ENCODE results near the gene COX6A2. TPM values are rescaled to one million over a fixed set of nuclear protein-coding genes. Genes with fewer than 3 reads are reported as not detected.

Gene COX6A2
- total RNA-seq, 2 experiments from 2014 or later = not detected

DNA sequence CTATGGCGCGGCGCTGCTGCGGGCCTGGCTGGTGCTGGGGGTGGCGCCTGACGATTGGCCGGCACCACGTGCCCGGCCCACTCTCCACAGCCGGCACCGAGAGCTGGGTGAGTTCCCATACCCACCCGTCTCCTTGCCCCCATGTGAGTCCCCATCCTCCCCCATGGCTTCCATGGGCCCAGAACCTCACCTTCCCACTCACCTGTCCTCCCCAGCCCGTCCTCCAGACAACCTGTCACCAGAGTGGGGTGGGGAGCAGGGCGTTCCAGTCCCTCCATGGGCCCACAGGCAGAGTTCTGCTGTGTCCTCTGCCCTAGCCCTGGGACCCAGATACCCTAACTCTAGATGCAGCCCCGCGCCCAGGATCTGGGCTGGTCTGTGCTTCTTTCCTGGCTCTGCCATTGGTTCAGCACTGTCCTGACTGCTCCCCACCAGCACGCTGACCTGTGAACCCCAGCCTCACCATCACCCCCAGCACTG is 36.7 kb upstream of the COX6A2 start:
- POLR2A ChIA-PET = no interaction called here

DNA sequence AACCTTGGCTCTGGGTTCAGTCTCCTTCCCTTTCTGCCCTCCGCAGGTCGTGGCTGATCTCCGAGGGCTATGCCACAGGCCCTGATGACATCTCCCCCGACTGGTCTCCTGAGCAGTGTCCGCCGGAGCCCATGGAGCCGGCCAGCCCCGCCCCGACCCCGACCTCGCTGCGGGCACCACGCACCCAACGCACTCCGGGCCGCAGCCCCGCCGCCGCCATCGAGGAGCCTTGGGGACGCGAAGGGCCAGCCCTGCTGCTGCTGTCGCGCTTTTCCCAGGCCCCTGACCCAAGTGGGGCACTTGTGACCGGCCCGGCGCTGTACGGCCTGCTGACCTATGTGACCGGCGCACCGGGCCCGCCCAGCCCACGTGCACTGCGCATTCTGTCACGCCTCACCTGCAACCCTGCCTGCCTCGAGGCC is 36.2 kb upstream of the COX6A2 start:
- CTCF ChIA-PET = no interaction called here

More for the DNA sequence above, 36.7 kb upstream of the COX6A2 start:
- CTCF ChIA-PET = no interaction called here

DNA sequence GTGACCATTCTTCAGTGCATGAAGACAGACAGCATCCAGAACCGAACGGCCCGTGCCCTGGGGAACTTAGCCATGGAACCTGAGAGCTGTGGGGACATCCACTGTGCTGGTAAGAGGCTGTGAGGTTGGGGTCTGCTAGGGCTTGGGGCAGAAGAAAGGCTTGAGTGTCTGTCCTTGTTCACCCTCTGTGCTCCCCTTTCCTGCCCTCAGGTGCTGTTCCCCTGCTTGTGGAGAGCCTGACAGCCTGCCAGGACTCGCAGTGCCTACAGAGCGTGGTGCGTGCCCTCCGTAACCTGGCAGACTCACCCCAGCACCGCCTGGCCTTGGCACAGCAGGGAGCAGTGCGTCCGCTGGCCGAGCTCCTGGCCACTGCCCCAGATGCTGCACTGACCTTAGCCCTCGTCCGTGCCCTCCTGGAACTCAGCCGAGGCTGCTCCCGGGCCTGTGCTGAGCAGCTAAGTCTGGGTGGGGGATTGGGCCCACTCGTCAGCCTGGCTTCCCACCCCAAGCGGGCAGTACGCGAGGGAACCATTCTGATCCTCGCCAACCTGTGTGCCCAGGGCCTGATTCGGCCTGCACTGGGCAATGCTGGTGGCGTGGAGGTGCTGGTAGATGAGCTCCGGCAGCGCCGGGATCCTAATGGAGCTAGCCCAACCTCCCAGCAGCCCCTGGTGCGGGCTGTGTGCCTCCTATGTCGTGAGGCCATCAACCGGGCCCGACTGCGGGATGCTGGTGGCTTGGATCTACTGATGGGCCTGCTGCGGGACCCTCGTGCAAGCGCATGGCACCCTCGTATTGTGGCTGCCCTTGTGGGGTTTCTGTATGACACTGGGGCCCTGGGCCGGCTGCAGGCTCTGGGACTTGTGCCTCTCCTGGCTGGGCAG is 34.0 kb upstream of the COX6A2 start:
- ChIA-PET POLR2A (no interaction called here), CTCF (no interaction called here)

More for the DNA sequence above, 36.2 kb upstream of the COX6A2 start:
- POLR2A ChIA-PET = no interaction called here

DNA sequence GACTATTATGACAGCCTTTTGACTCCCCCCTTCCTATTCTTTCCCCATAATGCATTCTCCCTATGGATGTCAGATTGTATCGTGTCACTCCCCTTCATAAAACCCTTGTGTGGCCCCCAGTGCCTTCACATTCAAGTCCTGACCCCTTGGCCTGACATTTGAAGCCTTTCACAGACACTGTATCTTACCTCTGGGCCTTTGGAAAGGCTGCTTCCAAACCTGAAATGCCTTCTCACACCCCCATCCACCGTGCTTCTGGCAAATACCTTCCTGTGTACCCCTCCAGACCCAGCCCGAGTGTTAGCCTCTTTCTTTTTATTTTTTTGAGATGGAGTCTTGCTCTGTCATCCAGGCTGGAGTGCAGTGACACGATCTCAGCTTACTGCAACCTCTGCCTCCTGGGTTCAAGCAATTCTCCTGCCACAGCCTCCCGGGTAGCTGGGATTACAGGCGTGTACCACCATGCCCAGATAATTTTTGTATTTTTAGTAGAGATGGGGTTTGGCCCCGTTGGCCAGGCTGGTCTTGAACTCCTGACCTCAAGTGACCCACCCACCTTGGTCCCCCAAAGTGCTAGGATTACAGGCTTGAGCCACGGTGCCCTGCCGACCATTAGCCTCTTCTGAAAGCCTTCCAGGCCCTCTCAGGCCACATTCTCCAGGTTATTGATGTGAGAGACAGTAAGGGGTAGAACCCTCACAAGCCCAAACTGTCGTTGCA is 33.2 kb upstream of the COX6A2 start:
- POLR2A ChIA-PET = interaction anchor here (1.1 to 2.7 kb wide), 3 partner anchors 26 to 408 kb away, joined by 3 to 15 read pairs (median 3); no protein-coding TSS in a partner anchor

DNA sequence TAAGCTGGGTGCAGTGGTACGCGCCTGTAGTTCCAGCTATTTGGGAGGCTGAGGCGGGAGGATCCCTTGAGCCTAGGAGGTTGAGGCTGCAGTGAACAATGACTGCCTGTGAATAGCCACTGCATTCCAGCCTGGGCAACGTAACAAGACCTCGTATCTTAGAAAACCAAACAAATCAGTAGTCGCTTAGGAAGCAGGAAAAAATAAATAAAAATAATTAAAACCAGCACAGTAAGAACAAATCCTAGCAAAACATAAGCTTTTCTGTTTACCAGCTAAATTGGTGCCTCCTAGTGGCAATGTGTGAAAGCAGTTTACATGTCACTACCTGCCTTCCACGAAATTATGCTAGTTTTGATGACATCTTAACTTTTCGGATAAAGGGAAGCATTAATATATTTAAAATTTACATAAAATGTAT is 32.4 kb upstream of the COX6A2 start:
- CTCF ChIA-PET = interaction anchor here (0.6 to 2.4 kb wide), 13 partner anchors 9 to 408 kb away, joined by 3 to 11 read pairs (median 3); partner anchors contain the start of genes TGFB1I1 and ZNF843

More for the DNA sequence above, 33.2 kb upstream of the COX6A2 start:
- CTCF ChIA-PET = interaction anchor here (1.1 to 2.4 kb wide), 8 partner anchors 9 to 408 kb away, joined by 3 to 11 read pairs (median 4); partner anchors contain the start of gene TGFB1I1

DNA sequence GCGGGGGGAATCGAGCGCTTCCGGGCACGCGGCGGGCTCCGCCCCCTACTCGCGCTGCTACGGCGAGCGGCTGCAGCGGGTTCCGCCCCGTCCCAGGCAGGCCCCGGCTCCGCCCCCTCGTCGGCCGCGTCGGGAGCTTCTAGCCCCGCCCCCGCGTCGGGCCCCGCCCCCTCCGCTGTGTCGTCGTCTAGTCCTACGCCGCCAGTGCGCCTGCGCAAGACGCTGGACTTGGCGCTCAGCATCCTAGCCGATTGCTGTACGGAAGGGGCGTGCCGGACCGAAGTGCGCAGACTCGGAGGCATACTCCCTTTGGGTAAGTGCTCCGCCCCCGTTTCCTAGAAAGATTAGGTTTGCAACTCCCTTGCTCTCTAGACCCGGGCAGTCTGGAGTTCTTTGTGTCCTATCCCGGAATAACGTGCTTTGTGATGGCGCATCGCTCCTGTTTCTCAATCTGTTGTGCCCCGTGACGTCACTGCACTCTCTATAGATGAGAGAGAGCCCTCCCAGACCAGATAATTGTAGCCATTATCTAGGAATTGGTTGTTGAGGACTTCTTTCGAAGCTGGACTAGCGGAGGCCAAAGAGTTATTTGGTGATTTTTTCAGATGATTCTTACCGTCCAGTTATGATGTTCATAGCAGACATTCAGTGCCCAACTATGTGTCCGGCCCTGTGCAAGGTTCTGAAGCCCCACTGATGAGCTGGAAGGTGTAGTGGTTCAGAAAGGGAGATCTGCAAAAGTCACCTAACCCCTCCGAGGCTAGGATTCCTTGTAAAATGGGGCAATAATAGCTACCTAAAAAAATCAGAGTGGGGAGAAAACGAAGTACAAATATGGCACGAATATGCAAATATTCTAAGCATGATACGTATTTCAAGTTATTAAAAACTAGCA is 31.8 kb upstream of the COX6A2 start:
- ChIA-PET CTCF (interaction anchor here (0.6 to 2.4 kb wide), 18 partner anchors 8 to 409 kb away, joined by 3 to 11 read pairs (median 3); partner anchors contain the start of genes FUS, TGFB1I1 and ZNF843), POLR2A (interaction anchor here (1.0 to 2.8 kb wide), 13 partner anchors 17 to 426 kb away, joined by 3 to 15 read pairs (median 4); partner anchors contain the start of genes FUS, RUSF1, STX4 and ZNF267)

More for the DNA sequence above, 32.4 kb upstream of the COX6A2 start:
- POLR2A ChIA-PET = interaction anchor here (1.0 to 2.8 kb wide), 7 partner anchors 18 to 413 kb away, joined by 3 to 15 read pairs (median 3); partner anchors contain the start of genes ZNF267 and ZNF843

DNA sequence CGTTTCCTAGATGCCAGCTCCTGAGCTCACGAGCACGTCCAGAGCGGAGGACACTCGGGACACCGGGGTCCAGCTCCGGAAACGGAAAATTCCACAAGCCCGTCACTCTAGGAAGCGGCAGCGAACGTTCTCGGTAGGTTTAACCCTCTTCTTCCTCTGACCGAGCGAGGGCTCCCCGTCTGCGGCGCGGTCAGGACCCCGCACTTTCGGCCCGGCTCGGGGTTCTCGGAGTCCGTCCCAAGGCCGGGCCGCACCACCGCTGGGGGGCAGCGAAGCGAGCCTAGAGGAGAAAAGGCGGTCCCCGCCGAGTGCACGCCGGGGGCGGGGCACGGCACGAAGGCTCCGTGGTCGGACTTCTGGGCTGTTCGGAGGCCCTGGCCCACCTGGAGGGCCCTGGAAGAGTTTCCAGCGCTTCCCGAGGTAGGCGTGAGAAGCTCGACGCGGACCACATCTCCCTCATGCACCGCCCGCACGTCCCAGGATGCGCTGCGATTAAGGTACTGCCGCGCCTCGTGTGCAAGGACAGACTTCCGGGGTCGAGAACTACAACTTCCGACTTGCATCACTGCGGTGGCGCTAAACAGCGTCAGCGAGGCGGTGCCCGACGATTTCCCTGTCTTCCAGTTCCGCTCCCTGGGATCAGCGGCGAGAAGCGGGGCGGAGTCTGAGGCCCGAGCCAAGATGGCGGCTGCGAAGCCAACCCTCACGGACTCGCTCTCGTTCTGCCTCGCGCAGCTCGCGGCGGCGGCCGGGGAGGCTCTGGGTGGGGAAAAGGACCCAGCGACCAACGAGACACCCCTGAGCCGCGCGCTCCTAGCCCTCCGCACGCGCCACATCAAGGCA is 30.9 kb upstream of the COX6A2 start, which contains the start of gene ARMC5:
Gene ARMC5, plus strand, starts transcription at position 658 of the 843 bp plus-strand sequence. Its CDS starts 24 bp downstream, at position 682.
- CTCF ChIA-PET = interaction anchor here (0.9 to 2.4 kb wide), 11 partner anchors 12 to 410 kb away, joined by 3 to 19 read pairs (median 3); partner anchors contain the start of genes FUS, TGFB1I1 and ZNF843
- POLR2A ChIA-PET = interaction anchor here (0.6 to 2.8 kb wide), 11 partner anchors 18 to 425 kb away, joined by 3 to 15 read pairs (median 4); partner anchors contain the start of genes FUS, RUSF1, STX4 and ZNF267

DNA sequence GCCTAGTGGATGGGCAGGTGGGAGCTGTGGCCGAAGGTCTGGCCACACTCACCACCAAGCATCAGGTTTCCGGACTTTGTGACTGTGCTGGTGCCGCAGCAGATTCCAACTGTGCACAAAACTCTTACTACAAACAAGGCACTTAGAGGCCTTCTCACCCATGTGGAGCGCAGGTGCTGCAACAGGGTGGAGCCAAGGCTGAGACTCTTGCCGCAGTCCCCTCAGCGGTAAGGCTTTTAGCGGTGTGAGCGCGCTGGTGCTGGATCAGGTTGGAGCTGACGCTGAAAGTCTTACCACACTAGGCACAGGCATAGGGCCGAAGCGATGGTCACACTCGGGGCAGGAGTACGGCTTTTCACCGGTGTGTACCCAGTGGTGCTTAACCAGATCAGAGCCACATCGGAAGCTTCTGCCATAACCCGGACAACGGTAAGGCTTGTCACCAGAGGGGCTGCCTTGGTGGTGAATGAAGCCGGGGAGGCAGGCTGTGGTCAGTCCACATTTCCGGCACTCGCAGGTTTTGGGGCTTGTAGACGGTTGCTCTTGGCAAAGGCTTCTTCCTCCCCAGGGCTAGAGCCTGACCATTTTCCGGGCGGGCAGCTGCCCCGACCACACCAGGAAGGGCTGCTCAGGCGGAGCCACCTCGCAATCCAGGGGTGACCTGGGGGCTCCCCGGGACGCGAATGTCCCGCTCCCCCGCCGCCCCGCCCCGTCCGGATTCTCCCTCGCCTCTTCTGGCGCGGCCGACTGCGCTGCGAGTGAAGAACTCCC is 30.1 kb upstream of the COX6A2 start:
- CTCF ChIA-PET = interaction anchor here (0.6 to 2.1 kb wide), 8 partner anchors 10 to 411 kb away, joined by 3 to 19 read pairs (median 3); partner anchors contain the start of genes FUS and ZNF843
- POLR2A ChIA-PET = interaction anchor here (0.6 to 2.8 kb wide), 8 partner anchors 19 to 416 kb away, joined by 3 to 15 read pairs (median 6); partner anchors contain the start of genes FUS, RUSF1, ZNF267 and ZNF646

DNA sequence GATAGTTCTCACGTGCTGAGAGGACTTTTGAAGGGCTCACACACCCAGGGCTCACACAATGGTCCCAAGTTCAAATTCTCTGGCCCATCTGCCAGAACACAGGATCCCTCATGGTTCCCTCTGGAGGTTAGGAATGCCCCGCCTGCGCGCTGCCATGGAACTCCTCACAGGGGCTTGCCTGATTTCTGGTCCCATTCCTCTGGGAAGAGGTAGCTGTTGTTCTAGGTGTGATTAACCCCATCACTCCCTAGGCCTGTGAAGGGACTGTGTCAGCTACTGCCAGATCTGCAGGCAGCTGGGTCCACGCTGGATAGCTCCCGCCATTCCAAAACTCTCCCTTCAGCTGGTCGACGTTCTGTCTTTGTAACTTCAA is 28.8 kb upstream of the COX6A2 start:
- POLR2A ChIA-PET = no interaction called here
- CTCF ChIA-PET = interaction anchor here (2.1 kb wide), 1 partner anchor 14 kb away, joined by 19 read pairs; the partner anchor contains the start of gene ZNF843

DNA sequence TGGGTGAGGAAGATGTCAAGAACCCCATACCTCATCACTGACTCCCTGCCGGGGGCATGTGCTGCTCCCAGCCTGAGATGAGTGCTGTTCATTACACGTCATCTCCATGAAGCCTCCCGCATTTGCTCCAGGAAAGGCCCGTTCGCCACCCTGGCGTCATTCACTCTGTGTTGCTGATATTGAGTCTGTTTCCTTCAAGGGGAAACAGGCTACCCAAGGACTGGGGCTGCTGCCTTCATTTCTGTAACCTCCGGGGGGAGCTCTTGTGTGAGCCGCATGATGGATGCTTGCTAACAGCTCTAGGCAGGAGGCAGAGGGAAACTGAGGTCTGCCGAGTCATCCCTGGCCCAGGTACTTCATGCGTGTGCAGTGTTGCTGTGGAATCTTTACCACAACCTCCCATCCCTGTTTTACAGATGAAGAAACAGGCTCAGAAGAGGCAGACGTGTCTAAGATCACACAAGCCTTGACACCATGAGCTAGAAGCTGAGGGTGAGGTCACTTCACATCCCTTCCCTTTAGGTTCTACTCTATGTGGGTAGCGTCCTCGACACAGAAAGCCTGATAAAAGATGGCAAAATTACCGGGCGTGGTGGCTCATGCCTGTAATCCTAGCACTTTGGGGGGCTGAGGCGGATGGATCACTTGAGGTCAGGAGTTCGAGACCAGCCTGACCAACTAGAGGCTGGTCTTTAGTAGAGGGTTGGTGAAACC is 27.6 kb upstream of the COX6A2 start:
- CTCF ChIA-PET = interaction anchor here (1.0 kb wide), 2 partner anchors 313 to 429 kb away, joined by 3 to 4 read pairs; no protein-coding TSS in a partner anchor
- POLR2A ChIA-PET = interaction anchor here (0.6 to 0.7 kb wide), 3 partner anchors 16 to 473 kb away, joined by 3 to 5 read pairs (median 3); partner anchors contain the start of gene TGFB1I1

DNA sequence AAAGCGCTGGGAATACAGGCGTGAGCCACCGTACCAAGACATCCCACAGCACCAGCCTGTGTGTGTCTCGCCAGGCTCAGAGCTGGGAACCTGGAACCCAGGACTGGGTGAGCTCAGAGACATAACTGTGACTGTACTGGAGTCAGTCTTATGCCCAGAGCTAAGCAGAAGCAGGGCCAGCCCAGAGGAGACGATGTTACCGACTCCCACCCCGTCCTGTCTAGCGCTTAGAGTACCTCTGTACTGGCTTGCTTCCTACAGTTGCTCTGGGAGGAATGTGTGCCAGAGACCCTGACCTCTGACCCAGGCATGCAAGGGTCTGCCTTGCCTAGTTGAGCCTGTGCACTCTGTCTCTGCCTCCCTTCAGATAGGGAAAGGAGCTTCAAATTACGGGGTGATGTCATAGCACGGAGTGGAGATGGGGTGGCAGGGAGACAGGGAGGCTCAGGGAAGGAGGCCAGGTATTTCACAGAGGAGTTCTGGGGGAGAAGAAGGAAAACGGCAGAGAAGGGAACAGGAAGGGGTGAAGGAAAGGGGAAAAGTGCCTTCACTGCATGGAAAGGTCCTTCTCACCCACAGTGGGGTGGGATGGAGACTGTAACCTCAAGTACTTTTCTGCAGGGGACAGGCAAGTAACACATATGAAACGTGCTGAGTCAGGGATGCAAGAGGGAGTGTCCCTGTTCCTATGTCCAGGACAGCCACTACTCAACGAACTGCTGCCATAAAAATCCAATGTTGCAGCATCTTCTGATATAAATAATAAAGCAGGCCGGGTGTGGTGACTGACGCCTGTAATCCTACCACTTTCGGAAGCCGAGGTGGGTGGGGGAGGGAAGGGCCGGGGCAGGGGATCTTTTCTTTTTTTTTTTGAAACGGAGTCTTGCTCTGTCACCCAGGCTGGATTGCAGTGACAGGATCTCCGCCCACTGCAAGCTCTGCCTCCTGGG is 25.4 kb upstream of the COX6A2 start:
- POLR2A ChIA-PET = no interaction called here
- CTCF ChIA-PET = interaction anchor here (0.9 kb wide), 1 partner anchor 121 kb away, joined by 3 read pairs; no protein-coding TSS in a partner anchor

DNA sequence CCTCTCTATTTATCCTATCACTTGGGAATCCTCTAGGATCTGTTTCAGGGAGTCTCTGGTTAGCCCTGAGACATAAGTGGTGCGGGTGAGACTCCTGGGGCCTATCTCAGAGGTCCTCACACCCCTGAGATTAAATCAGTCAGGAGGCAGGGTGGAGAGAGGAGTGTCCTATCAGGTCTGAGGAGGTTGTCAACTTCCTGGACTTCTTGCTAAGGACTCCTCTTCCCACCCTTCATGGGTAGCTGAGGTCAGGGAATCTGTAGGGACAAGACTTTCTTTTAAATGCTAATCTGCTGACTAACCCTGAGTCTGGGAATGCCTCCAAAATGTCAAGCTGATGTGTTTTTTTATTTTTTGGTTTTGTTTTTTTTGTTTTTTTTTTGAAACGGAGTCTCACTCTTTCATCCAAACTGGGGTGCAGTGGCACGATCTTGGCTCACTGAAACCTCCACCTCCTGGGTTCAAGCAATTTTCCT is 24.5 kb upstream of the COX6A2 start:
- CTCF ChIA-PET = interaction anchor here (0.7 to 1.3 kb wide), 2 partner anchors 21 to 52 kb away, joined by 3 read pairs; no protein-coding TSS in a partner anchor

DNA sequence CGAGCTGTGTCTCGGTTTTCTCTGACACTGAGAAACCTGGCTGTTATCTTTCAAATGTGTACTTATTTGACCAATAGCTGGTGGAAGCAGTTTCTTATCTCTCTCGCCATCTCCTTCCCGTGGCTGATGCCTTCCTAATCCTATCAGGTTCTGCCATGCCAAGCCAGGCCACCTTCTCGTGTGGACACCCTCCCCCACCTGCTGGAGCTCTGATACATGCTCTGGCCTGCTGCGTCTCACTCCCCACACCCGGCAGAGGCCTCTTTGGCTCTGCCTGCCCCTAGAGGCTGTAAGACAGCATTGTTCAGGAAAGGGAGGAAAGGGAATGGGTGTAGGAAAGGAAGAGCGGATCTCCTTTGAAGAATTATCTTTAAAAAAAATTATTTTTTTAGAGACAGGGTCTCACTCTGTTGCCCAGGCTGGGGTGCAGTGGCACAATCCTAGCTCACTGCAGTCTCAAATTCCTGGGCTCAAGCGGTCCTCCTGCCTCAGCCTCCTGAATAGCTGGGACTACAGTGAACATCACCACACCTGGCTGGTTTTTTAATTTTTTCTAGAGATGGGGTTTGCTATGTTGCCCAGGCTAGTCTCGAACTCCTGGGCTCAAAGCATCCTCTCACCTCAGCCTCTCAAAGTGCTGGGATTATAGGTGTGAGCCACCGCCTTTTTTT is 23.7 kb upstream of the COX6A2 start:
- CTCF ChIA-PET = interaction anchor here (0.7 to 1.3 kb wide), 4 partner anchors 9 to 66 kb away, joined by 3 to 4 read pairs (median 3); no protein-coding TSS in a partner anchor

More for the DNA sequence above, 24.5 kb upstream of the COX6A2 start:
- POLR2A ChIA-PET = interaction anchor here (0.7 kb wide), 1 partner anchor 418 kb away, joined by 4 read pairs; no protein-coding TSS in a partner anchor

More for the DNA sequence above, 23.7 kb upstream of the COX6A2 start:
- POLR2A ChIA-PET = interaction anchor here (0.7 kb wide), 2 partner anchors 100 to 417 kb away, joined by 3 to 4 read pairs; no protein-coding TSS in a partner anchor
